ENCODE measurements around the gene UTS2. TPM values are rescaled to one million over a fixed set of nuclear protein-coding genes. Genes with fewer than 3 reads are reported as not detected.

UTS2 gene
- total RNA-seq, 1 donor from 2014 or later, result not detected

DNA sequence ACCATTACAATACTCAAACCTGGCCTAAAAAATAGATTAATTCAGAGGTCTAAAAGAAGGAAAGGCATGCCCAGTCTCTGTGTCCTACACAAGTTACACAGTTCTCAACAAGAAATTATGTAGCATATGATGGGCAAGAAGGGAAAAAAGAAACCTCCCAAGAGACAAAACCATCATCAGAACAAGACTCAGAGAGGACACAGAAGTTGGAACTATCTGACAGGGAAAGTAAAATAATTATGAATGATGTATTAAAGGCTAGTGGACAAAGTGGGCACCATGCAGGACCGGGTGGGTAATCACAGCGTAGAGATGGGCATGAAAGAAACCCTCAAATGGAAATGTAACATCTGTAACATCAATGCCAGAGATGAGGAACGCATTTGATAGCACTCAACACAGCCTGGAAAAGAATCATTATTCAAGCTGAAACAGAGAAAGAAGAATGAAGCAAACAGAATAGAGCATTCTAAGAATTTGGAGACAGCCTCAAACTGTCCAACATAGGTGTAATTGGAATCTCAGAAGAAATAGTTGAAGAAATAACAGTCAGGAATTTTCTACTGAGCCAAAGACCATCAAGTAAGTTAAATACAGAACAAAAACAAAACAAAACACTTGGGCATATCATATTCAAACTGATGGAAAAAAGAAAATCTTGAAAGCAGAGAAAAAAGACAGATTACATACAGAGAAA is 39.0 kb downstream of the UTS2 start:
- DNase-seq (ENCODE audit: low read depth), result no peak

DNA sequence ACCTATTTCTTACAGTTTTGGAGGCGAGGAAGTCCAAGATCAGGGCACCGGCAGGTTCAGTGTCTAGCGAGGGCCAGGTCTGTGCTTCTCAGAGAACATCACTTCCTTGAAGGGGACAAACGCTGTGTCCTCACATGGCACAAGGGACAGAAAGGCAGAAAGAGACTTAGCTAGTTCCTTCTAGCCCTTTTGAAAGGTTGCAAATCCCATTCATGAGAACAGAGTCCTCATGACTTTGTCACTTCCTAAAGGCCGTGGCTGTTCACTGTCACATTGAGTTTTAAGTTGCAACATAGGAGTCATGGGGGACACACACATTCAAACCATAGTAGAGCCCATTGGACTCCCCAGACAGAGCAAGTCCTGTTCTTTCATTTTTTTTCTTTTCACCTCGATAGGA is 41.4 kb downstream of the UTS2 start:
- DNase-seq (ENCODE audit: low read depth), result no peak

DNA sequence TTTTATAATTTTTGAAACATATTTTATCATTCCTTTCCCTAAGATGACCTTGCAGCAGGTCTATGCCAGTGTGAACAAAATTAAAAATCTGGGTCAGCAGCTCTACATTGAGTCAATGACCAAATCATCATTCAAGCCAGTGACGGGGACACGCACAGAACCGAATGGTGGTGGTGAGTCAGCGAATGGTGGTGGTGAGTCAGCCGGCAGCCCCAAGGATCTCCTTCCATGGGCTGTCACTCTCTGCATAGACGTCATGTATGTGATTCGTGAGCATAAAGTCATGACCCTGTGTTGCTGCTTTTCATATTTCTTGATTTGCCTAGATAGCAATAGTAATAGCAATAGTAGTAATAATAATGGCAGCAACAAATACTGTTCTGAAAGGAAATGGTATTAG is 42.5 kb downstream of the UTS2 start:
- peak; percentile 82 for DNase-seq (ENCODE audit: low read depth)

DNA sequence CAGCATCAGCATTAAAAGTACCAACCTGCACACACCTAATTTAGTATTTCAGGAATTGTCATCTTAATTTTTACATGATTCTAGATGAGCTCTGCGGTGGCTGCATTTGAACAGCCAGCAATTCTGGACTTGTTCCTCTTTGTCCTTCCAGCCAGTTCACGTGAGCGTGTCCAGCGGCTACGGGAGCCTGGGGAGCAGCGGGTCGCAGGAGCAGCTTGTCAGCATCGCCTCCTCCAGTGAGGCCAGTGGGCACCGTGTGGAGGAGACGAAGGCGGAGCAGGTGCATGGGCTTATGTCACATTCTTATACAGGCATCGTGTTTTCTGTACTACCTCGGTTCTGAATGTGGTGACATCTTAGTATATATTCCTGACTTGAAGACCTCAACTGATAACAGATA is 43.1 kb downstream of the UTS2 start:
- no peak for DNase-seq (ENCODE audit: low read depth)

DNA sequence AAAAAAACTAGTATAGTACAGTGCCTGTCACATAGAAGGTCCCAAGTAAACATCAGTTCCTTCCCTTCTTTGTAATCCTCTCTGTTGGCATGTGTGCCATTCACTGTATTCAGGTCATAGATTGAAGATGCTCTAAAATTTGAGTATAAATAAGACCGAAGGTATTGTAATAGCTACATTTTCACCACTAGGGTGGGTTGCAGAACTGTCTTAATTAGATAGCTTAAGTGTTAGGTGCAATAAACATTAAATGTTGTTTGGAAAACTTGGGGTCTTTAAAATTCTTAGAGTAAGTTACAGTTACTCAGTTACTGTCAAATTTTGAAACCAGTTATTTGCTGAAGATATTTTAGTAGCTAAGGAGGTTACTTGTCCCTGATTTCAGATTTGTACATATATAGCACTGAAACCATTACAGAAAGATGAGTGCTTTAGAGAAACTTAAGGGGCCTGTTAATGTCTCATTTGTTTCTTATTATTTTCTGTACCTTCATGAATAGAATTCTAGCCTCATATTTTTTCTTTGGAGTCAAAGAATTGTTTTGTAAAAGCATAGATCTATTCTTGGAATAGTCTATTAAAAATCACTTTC is 44.5 kb downstream of the UTS2 start:
- peak; percentile 65 for DNase-seq (ENCODE audit: low read depth)

DNA sequence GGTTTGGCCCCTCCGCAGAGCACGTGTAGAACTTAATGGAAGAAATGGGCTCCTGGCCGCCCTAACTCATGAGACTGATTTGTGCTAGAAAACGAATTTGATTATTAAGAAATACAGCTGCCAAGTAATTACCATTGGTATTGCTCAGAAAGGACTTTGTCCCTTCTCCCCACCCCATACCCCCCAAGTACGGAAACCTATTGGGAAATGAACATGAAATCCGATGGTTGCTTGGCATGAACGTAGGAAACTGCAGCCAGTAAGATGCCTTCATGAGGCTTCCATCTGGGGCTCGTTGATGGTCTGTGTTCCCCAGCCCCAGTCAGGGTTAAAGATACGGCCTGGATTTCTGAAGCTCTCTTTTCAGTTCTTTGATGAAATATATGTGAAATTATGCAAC is 47.4 kb downstream of the UTS2 start:
- no peak for DNase-seq (ENCODE audit: low read depth)

Other genes starting within 250 kb of the UTS2 start
- 136 and 225 TPM in 2 replicates for gene VAMP3, start 81.8 kb downstream of the UTS2 start, total RNA-seq
- 0.87 and 0.99 TPM in 2 replicates for gene PER3, start 68.8 kb downstream of the UTS2 start, total RNA-seq
- gene TNFRSF9, start 87.8 kb upstream of the UTS2 start, total RNA-seq, result 4.1 and 7.8 TPM in 2 replicates
- gene PARK7, start 108.6 kb upstream of the UTS2 start, total RNA-seq, result 245 and 262 TPM in 2 replicates
- gene ERRFI1, start 173.2 kb upstream of the UTS2 start, total RNA-seq, result 38.3 and 47.8 TPM in 2 replicates

All from renal cortical epithelial cell (primary cell).